Measurements from ENCODE around the gene CFAP251.

DNA sequence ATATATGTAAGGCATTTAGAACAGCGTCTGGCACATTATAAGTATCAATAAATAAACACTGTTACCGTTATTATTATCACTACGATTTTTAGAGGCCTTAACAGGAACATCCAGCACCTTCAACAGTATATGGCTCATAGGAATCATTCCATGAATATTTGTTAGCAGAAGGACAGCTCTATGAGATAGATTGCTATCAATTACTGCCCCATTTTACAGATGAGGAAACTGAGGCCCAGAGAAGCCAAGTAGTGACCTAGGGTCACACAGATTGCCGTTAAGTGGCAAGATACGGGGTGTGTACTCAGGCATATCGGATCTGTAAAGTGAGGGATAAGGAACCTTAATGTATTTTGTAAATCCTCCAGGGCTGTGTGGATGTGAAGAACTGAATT is 30.3 kb upstream of the CFAP251 start:
- TF ChIP-seq JUN (IDR thresholded peaks at IDR 0.05), result no peak
- TF ChIP-seq, protein P1, sequence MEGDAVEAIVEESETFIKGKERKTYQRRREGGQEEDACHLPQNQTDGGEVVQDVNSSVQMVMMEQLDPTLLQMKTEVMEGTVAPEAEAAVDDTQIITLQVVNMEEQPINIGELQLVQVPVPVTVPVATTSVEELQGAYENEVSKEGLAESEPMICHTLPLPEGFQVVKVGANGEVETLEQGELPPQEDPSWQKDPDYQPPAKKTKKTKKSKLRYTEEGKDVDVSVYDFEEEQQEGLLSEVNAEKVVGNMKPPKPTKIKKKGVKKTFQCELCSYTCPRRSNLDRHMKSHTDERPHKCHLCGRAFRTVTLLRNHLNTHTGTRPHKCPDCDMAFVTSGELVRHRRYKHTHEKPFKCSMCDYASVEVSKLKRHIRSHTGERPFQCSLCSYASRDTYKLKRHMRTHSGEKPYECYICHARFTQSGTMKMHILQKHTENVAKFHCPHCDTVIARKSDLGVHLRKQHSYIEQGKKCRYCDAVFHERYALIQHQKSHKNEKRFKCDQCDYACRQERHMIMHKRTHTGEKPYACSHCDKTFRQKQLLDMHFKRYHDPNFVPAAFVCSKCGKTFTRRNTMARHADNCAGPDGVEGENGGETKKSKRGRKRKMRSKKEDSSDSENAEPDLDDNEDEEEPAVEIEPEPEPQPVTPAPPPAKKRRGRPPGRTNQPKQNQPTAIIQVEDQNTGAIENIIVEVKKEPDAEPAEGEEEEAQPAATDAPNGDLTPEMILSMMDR (IDR thresholded peaks at IDR 0.05), result no peak; the same call in 2 of the 3 replicates
- no peak for TF ChIP-seq FOSL2 (IDR thresholded peaks at IDR 0.05)
- no peak for TF ChIP-seq FOSL2 (CRISPR knock-in tag; IDR thresholded peaks at IDR 0.05)
- TF ChIP-seq POLR2A (IDR thresholded peaks at IDR 0.05; ENCODE audit: low read length), result no peak
- TF ChIP-seq, protein P2, sequence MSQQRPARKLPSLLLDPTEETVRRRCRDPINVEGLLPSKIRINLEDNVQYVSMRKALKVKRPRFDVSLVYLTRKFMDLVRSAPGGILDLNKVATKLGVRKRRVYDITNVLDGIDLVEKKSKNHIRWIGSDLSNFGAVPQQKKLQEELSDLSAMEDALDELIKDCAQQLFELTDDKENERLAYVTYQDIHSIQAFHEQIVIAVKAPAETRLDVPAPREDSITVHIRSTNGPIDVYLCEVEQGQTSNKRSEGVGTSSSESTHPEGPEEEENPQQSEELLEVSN (IDR thresholded peaks at IDR 0.05; ENCODE audit: borderline replicate concordance, low read depth), result no peak
- no peak for TF ChIP-seq CEBPB (IDR thresholded peaks at IDR 0.05)
- TF ChIP-seq RNF2 (IDR thresholded peaks at IDR 0.05; ENCODE audit: borderline replicate concordance, low read depth), result no peak
- TF ChIP-seq MYC (IDR thresholded peaks at IDR 0.05; ENCODE audit: borderline replicate concordance, low read length), result no peak
- TF ChIP-seq BHLHE40 (IDR thresholded peaks at IDR 0.05; ENCODE audit: low read depth, low read length), result no peak
- TF ChIP-seq RFX5 (IDR thresholded peaks at IDR 0.05), result no peak
- TF ChIP-seq, protein P3, sequence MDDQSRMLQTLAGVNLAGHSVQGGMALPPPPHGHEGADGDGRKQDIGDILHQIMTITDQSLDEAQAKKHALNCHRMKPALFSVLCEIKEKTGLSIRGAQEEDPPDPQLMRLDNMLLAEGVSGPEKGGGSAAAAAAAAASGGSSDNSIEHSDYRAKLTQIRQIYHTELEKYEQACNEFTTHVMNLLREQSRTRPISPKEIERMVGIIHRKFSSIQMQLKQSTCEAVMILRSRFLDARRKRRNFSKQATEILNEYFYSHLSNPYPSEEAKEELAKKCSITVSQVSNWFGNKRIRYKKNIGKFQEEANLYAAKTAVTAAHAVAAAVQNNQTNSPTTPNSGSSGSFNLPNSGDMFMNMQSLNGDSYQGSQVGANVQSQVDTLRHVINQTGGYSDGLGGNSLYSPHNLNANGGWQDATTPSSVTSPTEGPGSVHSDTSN (IDR thresholded peaks at IDR 0.05), result no peak

All from A549 (cell line).